Measurements from ENCODE around the gene TMEM179. TPM values are rescaled to one million over a fixed set of nuclear protein-coding genes. Genes with fewer than 3 reads are reported as not detected.

The TMEM179 gene
- total and polyA plus RNA-seq, 2 experiments from 2014 or later: not detected

DNA sequence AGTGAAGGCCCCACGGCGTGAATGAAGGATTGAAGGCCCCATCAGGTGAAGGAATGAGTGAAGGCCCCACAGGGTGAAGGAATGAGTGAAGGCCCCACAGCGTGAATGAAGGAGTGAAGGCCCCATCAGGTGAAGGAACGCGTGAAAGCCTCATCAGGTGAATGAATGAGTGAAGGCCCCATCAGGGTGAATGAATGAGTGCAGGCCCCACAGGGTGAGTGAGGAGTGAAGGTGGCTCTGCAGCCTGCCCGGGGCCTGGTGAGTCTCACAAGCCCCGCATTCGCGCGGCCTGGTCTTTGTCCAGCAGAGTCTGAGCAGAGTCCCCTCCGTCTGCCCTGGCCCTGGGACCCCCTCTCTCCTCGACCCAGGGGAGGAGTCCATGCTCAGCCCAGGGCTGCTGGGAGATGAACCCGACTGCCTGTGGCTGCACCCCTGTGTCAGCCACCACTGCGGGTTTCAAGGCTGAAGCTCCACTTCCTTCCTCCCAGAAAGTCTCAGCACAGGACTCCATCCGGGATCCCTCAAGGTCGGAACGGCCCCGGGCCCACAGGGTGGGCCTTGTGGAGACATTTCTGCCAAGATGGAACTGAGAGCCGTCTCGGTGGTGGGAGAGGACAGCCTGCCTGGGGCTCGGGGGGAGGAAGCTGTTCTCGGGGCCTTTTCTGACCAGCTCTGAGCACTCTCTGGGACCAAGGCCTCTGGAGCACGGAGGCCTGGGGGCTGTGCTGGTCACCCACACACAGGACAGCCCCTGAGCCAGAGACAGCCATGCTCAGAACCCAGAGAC is 37.4 kb upstream of the TMEM179 start:
- Histone ChIP-seq H3K27ac (no peak overlapping the region), H3K79me2 (ENCODE audit: insufficient read depth) (no peaks in the 10 kb centered on the region), H4K20me1 (ENCODE audit: insufficient read depth) (no peaks in the 10 kb centered on the region), H3K27me3 (replicated peaks; ENCODE audit: insufficient read depth) (peaks cover 30% of the 10 kb centered on the region), H3K4me3 (no peak overlapping the region), H3K9me3 (ENCODE audit: low read depth) (no peaks in the 10 kb centered on the region), H3K36me3 (ENCODE audit: low read depth) (no peaks in the 10 kb centered on the region), H2AFZ (no peak overlapping the region), H3K9ac (no peak overlapping the region), H3K4me2 (ENCODE audit: unreplicated experiment) (no peak overlapping the region), H3F3A (ENCODE audit: insufficient read depth) (no peaks in the 10 kb centered on the region), H3K4me1 (ENCODE audit: insufficient read depth) (no peaks in the 10 kb centered on the region), H3K9me2 (ENCODE audit: insufficient read depth) (no peaks in the 10 kb centered on the region)
- no peak for DNase-seq
- in situ Hi-C loops (cut with MboI): loop anchor here (10.0 kb wide), 1 partner anchor 507 kb away; the partner anchor contains the start of gene KIF26A
- WGBS, 2 experiments (ENCODE audit: low coverage in 1 of 2, low lambda C conversion rate in 2 of 2, missing lambda C conversion rate in 2 of 2): 73 to 80% methylated on average over 22 to 23 of the region's 23 CpGs
- TF ChIP-seq EZH2 (IDR thresholded peaks at IDR 0.05; ENCODE audit: insufficient read depth, poor library complexity, severe bottlenecking) (no peak), EZH2phosphoT487 (IDR thresholded peaks at IDR 0.05; ENCODE audit: insufficient read depth, low read depth) (no peak)

DNA sequence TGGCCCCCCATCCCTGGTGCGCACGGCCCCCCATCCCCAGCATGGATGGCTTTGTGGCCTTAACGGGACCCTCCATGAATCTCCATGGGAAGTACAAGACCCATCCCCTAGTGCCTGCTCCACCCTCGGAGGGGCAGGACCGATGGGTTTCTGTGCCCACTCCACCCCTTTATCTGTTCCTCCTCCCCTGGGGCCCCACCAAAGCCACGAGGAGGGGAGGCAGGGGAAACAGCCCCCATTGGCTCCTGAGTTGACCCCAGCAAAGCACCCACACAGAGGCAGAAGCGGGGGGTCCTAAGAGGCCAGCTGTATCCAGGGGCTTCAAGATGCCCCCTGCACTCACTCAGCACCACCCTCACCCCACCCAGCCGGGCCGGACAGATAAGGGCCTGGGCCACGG is 36.1 kb upstream of the TMEM179 start:
- H3K4me2 ChIP-seq (ENCODE audit: unreplicated experiment): no peak overlapping the region
- H3K36me3 ChIP-seq (ENCODE audit: low read depth): no peaks in the 10 kb centered on the region
- no peak overlapping the region for H3K4me3 ChIP-seq
- WGBS, 2 experiments (ENCODE audit: low coverage in 1 of 2, low lambda C conversion rate in 2 of 2, missing lambda C conversion rate in 2 of 2): 58 to 60% methylated on average over 9 to 10 of the region's 10 CpGs
- DNase-seq: no peak
- no peak overlapping the region for H2AFZ ChIP-seq
- H4K20me1 ChIP-seq (ENCODE audit: insufficient read depth): no peaks in the 10 kb centered on the region
- no peak for TF ChIP-seq EZH2phosphoT487 (IDR thresholded peaks at IDR 0.05; ENCODE audit: insufficient read depth, low read depth)
- no peak for TF ChIP-seq EZH2 (IDR thresholded peaks at IDR 0.05; ENCODE audit: insufficient read depth, poor library complexity, severe bottlenecking)
- H3K4me1 ChIP-seq (ENCODE audit: insufficient read depth): no peaks in the 10 kb centered on the region
- H3F3A ChIP-seq (ENCODE audit: insufficient read depth): no peaks in the 10 kb centered on the region
- in situ Hi-C loops (cut with MboI): loop anchor here (10.0 kb wide), 1 partner anchor 506 kb away; the partner anchor contains the start of gene KIF26A
- no peak overlapping the region for H3K9ac ChIP-seq
- H3K79me2 ChIP-seq (ENCODE audit: insufficient read depth): no peaks in the 10 kb centered on the region
- peaks cover 34% of the 10 kb centered on the region for H3K27me3 ChIP-seq (replicated peaks; ENCODE audit: insufficient read depth)
- no peaks in the 10 kb centered on the region for H3K9me2 ChIP-seq (ENCODE audit: insufficient read depth)
- H3K9me3 ChIP-seq (ENCODE audit: low read depth): no peaks in the 10 kb centered on the region
- H3K27ac ChIP-seq: no peak overlapping the region

DNA sequence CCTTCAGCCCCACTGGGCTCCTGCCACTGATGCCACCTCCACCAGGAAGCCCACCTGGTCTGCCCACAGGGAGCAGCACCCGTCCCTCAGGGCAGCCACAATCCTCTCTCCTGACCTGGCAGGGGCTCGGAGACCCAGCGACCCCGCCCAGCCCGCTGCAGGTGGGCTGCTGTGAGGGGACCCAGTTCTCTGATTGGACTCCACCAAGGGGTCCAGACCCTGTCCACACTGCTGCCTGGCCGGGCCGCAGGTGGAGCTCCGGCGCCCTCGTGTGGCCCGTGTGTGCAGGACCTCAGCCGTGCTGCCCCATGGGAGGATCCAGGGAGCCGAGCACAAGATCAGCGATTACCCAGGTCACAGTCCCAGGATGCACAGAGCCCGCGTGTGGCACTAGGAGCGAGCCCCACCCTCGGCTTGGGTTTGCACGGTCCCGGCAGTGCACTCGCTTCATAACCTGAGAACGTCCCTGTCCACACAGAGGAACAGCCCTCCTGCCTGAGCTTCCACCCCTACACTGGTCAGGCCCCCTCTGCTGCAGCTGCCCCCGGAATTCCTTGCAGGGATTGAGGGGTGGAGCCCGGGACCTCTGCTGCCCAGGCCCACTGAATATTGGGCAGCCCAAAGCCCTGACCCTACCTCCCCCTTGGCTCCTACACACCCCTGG is 35.4 kb upstream of the TMEM179 start:
- H3K4me2 ChIP-seq (ENCODE audit: unreplicated experiment): no peak overlapping the region
- in situ Hi-C loops (cut with MboI): loop anchor here (10.0 kb wide), 1 partner anchor 505 kb away; the partner anchor contains the start of gene KIF26A
- WGBS, 2 experiments (ENCODE audit: low coverage in 1 of 2, low lambda C conversion rate in 2 of 2, missing lambda C conversion rate in 2 of 2): 7% methylated on average over 17 to 24 of the region's 24 CpGs

DNA sequence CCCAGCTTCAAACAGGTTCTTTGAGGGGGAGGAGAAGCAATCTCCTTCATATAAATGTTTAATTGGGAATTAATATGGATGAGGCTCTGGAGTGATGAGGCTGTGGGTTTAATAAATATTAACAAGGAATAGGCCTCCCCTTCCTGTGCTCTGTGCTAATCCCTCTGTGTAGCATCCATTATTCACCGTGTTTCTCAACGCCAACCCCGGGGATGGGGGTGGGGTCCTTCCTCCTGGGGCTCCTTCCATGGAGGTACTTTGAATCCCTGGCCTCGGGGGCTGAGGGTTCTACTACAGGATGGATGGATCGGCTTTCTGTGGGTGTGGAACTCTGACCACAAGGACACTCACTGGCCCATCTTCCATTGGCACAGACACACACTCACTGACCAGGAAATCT is 34.9 kb upstream of the TMEM179 start:
- Histone ChIP-seq H3K4me2 (ENCODE audit: unreplicated experiment) (no peak overlapping the region), H2AFZ (no peak overlapping the region), H3K27me3 (replicated peaks; ENCODE audit: insufficient read depth) (peaks cover 33% of the 10 kb centered on the region), H3K36me3 (ENCODE audit: low read depth) (no peaks in the 10 kb centered on the region), H3F3A (ENCODE audit: insufficient read depth) (no peaks in the 10 kb centered on the region), H3K4me3 (no peak overlapping the region), H3K4me1 (ENCODE audit: insufficient read depth) (no peaks in the 10 kb centered on the region), H3K9me2 (ENCODE audit: insufficient read depth) (no peaks in the 10 kb centered on the region), H3K9ac (no peak overlapping the region), H3K79me2 (ENCODE audit: insufficient read depth) (no peaks in the 10 kb centered on the region), H3K27ac (no peak overlapping the region), H4K20me1 (ENCODE audit: insufficient read depth) (no peaks in the 10 kb centered on the region), H3K9me3 (ENCODE audit: low read depth) (no peaks in the 10 kb centered on the region)
- no peak for DNase-seq
- 27 to 30% methylated on average over 5 of the region's 5 CpGs for WGBS, 2 experiments (ENCODE audit: low coverage in 1 of 2, low lambda C conversion rate in 2 of 2, missing lambda C conversion rate in 2 of 2)
- in situ Hi-C loops (cut with MboI): no loop called here
- TF ChIP-seq EZH2 (IDR thresholded peaks at IDR 0.05; ENCODE audit: insufficient read depth, poor library complexity, severe bottlenecking): no peak
- TF ChIP-seq EZH2phosphoT487 (IDR thresholded peaks at IDR 0.05; ENCODE audit: insufficient read depth, low read depth): no peak

More for the DNA sequence above, 35.4 kb upstream of the TMEM179 start:
- Histone ChIP-seq H3K27me3 (replicated peaks; ENCODE audit: insufficient read depth) (peaks cover 34% of the 10 kb centered on the region), H3K4me1 (ENCODE audit: insufficient read depth) (no peaks in the 10 kb centered on the region), H3K9ac (no peak overlapping the region), H3K36me3 (ENCODE audit: low read depth) (no peaks in the 10 kb centered on the region), H3K4me3 (no peak overlapping the region), H3K9me2 (ENCODE audit: insufficient read depth) (no peaks in the 10 kb centered on the region), H3K27ac (no peak overlapping the region), H2AFZ (no peak overlapping the region), H3F3A (ENCODE audit: insufficient read depth) (no peaks in the 10 kb centered on the region), H3K79me2 (ENCODE audit: insufficient read depth) (no peaks in the 10 kb centered on the region), H3K9me3 (ENCODE audit: low read depth) (no peaks in the 10 kb centered on the region), H4K20me1 (ENCODE audit: insufficient read depth) (no peaks in the 10 kb centered on the region)
- TF ChIP-seq EZH2 (IDR thresholded peaks at IDR 0.05; ENCODE audit: insufficient read depth, poor library complexity, severe bottlenecking): no peak
- peak; percentile 77 for DNase-seq

All from GM23248 (cell line).